ENCODE measurements around the gene DCLRE1C.
"Not testable (repeated sequence)": the region's sequence is repeated elsewhere in the genome, so short reads cannot be mapped to it uniquely, and the experiment has no call there.

DCLRE1C gene

GRCh38 chr10:14945108-14945507 lies 8.8 kb downstream of the DCLRE1C start:
- no peak for DNase-seq (ENCODE audit: low spot score)

- not testable (repeated sequence) for DNase-seq (ENCODE audit: low spot score)
Observed at GRCh38 chr10:14942950-14943338, 11.0 kb downstream of the DCLRE1C start.

- DNase-seq (ENCODE audit: low spot score), result not testable (repeated sequence)
Observed at GRCh38 chr10:14942147-14942949, 11.5 kb downstream of the DCLRE1C start.

GRCh38 chr10:14938971-14939370 lies 14.9 kb downstream of the DCLRE1C start:
- DNase-seq (ENCODE audit: low spot score), result not testable (repeated sequence)

GRCh38 chr10:14936584-14936983 lies 17.3 kb downstream of the DCLRE1C start:
- no peak for DNase-seq (ENCODE audit: low spot score)

GRCh38 chr10:14930610-14931009 lies 23.3 kb downstream of the DCLRE1C start:
- DNase-seq (ENCODE audit: low spot score), result no peak

- no peak for DNase-seq (ENCODE audit: low spot score)
Observed at GRCh38 chr10:14926722-14927416, 27.0 kb downstream of the DCLRE1C start.

GRCh38 chr10:14926061-14926470 lies 27.8 kb downstream of the DCLRE1C start:
- no peak for DNase-seq (ENCODE audit: low spot score)

- DNase-seq (ENCODE audit: low spot score), result no peak
Observed at GRCh38 chr10:14925268-14925667, 28.6 kb downstream of the DCLRE1C start.

- no peak for DNase-seq (ENCODE audit: low spot score)
Observed at GRCh38 chr10:14924013-14924412, 29.9 kb downstream of the DCLRE1C start.

- no peak for DNase-seq (ENCODE audit: low spot score)
Observed at GRCh38 chr10:14918964-14919363, 34.9 kb downstream of the DCLRE1C start.

- no peak for DNase-seq (ENCODE audit: low spot score)
Observed at GRCh38 chr10:14917827-14918226, 36.1 kb downstream of the DCLRE1C start.

- DNase-seq (ENCODE audit: low spot score), result no peak
Observed at GRCh38 chr10:14916600-14916999, 37.3 kb downstream of the DCLRE1C start.

GRCh38 chr10:14911801-14912200 lies 42.1 kb downstream of the DCLRE1C start:
- no peak for DNase-seq (ENCODE audit: low spot score)

- no peak for DNase-seq (ENCODE audit: low spot score)
Observed at GRCh38 chr10:14910953-14911352, 42.9 kb downstream of the DCLRE1C start.

GRCh38 chr10:14909101-14909500 lies 44.8 kb downstream of the DCLRE1C start:
- DNase-seq (ENCODE audit: low spot score), result no peak

GRCh38 chr10:14907591-14907990 lies 46.3 kb downstream of the DCLRE1C start:
- DNase-seq (ENCODE audit: low spot score), result not testable (repeated sequence)

GRCh38 chr10:14906765-14907164 lies 47.1 kb downstream of the DCLRE1C start:
- no peak for DNase-seq (ENCODE audit: low spot score)

- DNase-seq (ENCODE audit: low spot score), result no peak
Observed at GRCh38 chr10:14905890-14906289, 48.0 kb downstream of the DCLRE1C start.

GRCh38 chr10:14904864-14905263 lies 49.0 kb downstream of the DCLRE1C start:
- no peak for DNase-seq (ENCODE audit: low spot score)

- DNase-seq (ENCODE audit: low spot score), result peak; percentile 26
Observed at GRCh38 chr10:14904316-14904732, 49.6 kb downstream of the DCLRE1C start.

GRCh38 chr10:14891151-14891550 lies 62.7 kb downstream of the DCLRE1C start:
- no peak for DNase-seq (ENCODE audit: low spot score)

- DNase-seq (ENCODE audit: low spot score), result no peak
Observed at GRCh38 chr10:14889318-14889717, 64.6 kb downstream of the DCLRE1C start.

Data from kidney capillary endothelial cell (primary cell).